ENCODE results near the gene CLN5.
"Not testable (repeated sequence)": the region's sequence is repeated elsewhere in the genome, so short reads cannot be mapped to it uniquely, and the experiment has no call there.

Gene CLN5

DNA sequence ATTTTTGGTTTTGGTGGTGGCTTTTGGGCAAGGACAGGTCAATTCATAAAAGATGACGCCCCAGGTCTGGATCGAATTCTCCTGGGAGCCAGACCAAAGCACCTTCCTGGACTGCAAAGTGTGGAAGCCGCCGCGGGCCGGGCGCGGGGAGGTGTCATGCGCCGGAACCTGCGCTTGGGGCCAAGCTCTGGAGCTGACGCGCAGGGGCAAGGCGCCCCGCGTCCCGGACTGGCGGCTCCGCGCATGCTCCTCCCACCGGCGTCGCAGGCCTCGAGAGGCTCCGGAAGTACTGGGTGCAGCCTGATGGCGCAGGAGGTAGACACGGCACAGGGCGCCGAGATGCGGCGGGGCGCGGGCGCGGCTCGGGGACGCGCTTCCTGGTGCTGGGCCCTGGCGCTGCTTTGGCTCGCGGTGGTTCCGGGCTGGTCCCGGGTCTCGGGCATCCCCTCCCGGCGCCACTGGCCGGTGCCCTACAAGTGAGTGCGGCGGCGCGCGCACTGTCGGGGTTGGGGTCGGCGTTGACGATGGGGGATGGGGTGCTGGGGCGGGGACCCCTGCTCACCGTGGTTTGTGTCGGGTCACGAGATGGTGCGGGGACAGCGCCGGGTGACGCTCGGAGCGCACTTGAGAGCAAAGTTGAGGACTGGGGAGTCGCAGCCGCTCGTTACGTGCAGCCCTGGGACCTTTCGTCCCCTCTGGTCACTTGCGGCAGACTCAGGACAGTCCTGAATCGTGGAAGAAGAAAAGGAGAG lies at the start of gene CLN5:
Gene CLN5 (plus strand): TSS at position 286 of the 752 bp plus-strand sequence. CDS start 18 bp downstream, at position 304.
- peak; percentile 69 for DNase-seq

DNA sequence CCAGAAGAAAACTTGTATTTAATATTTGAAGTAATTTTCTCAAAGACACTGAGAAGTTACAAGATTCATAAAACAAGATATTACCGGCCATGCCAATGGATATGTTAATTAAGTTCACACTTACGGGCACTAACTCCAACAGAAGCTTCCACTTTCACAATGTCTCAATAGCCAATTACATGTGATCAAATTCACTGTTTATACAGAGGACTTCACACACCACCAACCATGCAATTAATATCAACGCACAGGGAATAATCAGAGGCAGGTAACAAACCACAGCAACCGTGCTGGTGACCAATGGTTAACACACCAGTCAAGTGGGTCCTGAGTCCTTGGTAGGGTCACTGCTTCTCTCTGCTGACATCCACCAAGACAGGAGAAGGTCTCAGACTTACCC lies 49.5 kb upstream of the CLN5 start:
- DNase-seq, result no peak

DNA sequence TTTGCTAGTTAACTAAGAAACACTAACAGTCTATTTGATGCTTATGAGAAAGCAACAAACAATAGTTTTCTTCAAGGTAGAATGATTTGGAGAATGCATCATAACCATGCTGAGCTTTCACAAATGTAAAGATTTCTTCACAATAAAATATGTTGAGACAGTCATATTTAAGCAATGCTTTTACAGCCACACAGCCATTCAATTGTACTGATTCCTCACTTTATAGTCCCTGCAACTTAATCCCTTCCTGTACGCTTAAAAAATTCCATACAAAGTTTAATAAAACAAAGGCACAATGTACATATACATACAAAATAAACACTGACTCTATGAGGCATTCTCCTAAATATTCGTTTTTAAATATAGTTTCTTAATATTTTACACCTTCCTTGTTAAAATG lies 48.2 kb upstream of the CLN5 start:
- DNase-seq, result no peak

DNA sequence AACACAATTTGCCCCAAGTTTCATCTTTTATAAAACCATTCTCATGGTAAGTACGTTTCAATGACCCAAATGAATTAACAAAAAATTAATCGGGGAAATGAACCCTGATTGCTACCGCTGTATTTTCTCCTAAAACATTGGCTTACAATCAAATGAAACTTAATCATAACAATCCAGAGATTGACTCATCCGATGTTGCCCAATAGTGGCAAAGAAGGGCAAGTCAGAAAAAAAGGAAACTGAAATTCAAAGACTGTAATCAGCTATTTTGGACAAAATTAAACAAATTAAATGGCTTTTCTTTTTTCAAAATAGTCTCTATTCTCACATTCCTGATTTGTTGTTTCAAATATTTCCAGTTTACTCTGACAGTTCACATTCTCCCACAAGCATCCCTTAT lies 47.4 kb upstream of the CLN5 start:
- no peak for DNase-seq

DNA sequence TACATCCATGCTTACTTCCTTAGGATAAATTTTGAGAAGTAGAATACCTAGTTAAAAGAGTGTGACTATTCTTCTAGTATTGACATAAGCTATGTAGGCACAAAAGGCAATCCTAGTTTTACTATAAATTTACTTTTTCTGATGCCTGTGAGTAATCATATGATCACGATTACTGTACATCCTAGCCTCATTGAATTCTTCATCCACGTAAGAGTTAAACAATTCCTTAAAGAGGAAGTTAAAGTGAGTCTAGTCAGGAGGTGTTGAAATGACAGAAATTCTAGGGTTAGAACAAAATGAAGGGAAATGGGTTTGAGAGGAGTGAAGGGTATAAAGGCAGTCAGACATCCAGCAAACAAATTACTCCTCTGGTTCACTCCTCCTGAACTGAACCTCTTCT lies 43.7 kb upstream of the CLN5 start, which contains the start of gene ACOD1:
Gene ACOD1 (plus strand): TSS at position 363 of the 400 bp plus-strand sequence. CDS start 48 bp downstream, outside the sequence.
- DNase-seq, result no peak

DNA sequence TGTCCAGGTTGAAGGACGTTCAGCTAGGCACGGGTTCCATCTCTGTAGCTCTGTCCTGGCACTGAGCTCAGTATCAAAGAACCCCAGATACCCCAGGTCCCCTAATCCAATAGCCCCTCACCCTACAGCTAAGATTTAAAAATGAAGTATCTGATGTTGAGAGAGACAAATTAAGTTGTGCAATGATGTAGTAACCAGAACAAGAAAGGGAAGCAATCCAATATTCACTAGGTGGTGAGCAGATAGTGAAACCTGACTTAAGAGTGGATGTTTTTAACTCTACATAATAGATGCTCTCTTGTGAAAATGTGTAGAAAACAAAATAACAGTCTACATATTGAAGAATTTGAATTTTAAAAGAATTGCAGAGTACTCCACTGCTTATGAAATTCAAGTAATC lies 41.8 kb upstream of the CLN5 start:
- DNase-seq, result no peak

DNA sequence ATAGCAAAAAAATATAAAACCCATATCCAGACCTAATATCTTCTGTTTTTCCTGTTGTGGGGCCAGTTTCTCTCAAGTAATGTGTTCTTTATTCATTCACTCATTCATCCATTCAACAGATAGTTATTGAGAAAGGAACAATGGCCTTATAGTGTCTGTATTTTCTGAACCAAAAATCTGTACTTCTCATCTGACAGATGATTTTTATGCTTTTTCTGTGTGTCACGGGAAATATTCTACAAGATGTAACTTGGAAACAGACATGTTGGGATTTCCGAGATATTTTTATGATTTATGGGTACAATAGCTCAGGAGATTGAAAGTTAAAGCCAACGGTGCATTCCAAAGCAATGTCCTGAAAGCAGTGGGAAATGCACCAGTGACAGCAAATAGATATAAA lies 37.9 kb upstream of the CLN5 start:
- no peak for DNase-seq

DNA sequence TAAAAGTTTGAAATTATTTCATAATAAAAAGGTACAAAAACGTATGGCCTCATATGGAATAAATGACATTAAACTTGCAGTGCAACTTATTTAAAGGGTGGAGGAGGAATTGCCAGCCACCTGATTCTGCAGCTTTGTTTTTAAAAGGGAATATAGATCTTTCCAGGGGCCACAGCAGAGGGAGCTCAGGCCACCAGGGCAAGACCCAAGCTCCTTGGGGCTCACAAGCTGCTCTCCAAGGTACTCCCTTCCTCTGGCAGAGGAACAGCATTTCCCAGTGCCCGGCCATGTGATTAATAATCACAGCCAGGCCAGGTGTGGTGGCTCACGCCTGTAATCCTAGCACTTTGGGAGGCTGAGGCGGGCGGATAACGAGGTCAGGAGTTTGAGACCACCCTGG lies 37.3 kb upstream of the CLN5 start:
- DNase-seq, result no peak

DNA sequence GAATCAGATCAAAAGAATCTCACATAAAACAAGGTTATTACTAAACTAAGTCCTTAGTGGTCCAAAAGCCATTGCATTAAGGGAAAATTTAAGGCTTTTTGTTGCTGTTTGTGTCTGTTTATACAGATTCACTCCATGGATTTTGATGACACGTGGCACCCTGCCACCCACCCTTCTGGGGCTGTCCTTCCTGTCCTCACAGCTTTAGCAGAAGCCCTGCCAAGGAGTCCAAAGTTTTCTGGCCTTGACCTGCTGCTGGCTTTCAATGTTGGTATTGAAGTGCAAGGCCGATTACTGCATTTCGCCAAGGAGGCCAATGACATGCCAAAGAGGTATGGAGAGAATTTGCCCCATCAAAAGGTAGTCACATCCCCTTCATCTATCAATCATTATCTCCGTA lies 36.7 kb upstream of the CLN5 start:
- no peak for DNase-seq

DNA sequence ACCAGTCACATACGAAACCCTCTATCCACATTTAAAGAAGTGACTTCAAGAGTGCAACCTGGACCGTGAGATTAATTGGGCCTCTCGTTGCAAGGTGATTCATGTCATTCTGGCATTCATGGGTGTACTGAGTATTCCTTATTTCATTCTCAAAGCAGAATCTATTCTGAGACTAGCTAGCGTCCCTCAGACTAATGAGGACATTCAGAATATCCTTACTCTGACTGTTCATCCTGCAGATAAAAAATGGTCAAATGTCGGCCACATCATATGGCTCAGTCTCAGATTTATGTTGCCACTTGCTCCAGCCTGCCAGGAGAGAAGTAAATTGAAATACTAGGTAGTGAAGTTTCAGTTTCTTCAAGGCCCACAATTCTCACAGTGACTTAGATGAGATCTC lies 36.2 kb upstream of the CLN5 start:
- no peak for DNase-seq

DNA sequence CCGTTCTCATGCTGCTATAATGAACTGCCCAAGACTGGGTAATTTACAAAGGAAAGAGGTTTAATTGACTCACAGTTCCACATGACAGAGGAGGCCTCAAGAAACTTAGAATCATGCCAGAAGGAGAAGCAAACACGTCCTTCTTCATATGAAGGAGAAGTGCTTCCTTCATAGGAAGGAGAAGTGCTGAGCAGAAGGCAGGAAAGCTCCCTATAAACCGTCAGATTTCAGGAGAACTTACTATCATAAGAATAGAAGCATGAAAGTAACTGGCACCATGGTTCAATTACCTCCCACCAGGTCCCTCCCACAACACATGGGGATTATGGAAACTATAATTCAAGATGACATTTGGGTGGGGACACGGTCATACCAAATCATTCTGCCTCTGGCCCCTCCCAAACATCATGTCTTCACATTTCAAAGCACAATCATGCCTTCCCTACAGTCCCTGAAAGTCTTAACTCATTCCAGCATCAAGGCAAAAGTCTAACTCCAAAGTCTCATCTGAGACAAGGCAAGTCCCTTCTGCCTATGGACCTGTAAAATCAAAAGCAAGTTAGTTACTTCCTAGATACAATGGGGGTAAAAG lies 32.9 kb upstream of the CLN5 start:
- no peak for DNase-seq

DNA sequence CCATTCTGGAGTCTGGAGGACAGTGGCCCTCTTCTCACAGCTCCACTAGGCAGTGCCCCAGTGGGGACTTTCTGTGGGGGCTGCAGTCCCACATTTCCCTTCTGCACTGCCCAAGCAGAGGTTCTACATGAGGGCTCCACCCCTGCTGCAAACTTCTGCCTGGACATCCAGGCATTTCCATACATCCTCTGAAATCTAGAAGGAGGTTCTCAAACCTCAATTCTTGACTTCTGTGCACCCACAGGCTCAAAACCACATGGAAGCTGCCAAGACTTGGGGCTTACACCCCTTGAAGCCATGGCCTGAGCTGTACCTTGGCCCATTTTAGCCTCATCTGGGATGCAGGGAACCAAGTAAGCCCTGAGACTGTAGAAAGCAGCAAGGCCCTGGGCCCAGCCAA lies 32.1 kb upstream of the CLN5 start:
- DNase-seq, result not testable (repeated sequence)

DNA sequence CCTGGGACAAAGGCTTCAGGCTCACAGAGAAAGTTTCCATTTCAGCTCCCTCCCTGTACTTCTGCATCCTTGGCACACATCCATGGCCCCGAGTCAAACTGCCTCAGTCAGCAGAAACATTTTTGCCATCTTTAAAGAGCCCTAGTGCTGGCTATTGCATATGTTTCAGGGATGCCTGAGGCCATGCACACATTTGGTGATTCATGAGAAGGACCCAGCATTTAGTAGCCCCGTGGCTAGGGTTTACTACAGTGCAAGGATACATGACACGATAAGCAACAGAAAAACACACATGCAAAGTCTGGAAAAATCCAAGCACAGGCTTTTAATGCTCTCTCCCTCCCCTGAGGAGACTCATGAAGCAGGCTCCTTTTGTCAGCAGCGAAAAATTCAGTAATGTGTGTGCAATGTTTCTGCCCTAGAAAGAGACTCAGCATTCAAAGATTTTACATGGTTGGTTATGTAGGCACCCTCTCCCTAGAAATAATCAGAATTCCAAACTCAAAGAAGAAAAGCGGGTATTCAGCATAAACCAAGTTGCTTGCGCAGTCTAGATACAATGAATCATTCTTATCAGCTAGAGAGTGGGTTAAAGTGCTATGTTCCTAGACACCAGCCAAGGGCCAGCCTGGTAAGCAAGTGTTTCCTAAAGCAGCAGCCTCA lies 26.0 kb upstream of the CLN5 start:
- no peak for DNase-seq

DNA sequence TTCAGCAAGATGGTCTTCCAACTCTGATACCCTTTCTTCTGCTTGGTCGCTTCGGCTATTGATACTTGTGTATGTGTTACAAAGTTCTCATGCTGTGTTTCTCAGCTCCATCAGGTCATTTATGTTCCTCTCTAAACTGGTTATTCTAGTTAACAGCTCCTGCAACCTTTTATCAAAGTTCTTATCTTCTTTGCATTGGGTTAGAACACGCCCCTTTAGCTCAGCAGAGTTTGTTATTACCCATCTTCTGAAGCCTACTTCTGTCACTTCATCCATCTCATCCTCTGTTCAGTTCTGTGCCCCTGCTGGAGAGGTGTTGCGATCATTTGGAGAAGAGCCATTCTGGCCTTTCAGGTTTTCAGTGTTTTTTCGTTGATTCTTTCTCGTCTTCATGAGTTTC lies 24.9 kb upstream of the CLN5 start:
- DNase-seq, result no peak

DNA sequence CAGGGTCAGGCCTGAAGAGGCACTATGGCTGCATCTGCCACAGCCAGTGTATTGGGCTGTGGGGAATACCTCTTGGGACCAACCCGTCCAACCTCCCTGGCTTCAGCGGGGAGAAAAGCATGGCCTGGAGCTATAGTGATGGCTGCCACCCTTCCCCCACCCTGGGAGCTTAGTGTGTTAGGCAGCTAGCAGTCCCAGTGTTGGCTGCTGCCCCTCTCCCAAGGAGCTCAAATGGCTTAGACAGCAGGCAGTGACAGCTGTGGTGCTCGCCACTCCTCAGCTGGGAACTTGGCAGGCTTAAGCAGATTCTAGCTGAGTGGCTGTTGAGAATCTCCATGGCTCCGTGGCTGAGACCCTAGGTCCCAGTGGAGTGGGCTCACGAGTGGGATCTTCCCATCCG lies 23.8 kb upstream of the CLN5 start:
- no peak for DNase-seq

DNA sequence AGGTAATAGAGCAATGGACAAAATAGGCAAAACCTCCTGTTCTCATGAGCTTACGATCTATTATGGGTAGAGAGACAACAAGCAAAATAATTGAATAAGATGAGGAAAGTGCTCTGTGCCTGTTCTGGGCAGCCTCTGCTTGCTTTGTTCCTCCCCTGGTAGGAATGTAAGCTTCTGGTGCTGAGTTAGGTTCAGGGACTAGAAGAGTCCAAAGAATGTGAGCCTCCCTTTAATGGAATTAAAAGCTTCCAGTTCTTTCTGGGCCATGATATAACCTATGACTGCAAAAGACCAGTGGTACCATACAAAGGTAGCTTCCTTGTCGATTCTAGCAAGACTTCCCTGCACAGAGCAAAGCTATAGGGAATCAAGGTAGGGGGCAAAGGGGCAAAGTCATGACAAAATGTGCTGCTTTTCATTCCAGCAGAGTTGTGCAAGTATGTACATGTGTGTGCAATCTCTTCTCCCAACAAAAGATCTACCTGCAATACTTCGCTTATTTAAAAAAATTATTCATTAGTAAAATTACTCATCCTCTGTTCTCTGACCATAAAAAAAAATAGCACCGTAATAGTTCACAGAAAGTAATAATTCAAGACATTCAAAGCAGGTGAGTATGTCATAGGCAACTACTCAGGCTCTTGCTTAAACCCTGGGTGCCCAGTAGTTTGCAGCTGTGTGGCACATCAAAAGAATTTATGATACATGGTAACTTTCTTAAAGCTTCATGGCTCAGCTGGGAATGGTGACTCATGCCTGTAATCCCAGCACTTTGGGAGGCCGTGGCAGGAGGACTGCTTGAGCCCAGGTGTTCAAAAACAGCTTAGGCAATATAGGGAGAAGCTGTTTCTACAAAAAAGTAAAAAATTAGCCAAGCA lies 22.2 kb upstream of the CLN5 start:
- DNase-seq, result peak; percentile 3

DNA sequence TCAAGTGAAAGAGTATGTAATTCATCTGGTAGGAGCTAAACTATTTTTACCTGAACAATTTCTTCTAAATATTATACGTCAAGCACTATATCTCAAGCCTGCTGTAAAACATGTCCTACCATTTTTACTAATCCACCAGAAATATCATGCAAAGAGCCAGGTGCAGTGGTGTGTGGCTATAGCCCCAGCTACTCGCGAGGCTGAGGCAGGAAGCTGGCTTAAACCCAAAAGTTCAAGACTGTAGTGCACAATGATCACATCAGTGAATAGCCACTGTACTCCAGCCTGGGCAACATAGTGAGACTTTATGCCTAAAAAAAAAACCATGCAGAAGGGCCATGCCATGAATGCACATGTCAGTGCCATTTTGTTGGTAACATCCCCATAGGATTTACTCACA lies 20.7 kb upstream of the CLN5 start:
- no peak for DNase-seq

DNA sequence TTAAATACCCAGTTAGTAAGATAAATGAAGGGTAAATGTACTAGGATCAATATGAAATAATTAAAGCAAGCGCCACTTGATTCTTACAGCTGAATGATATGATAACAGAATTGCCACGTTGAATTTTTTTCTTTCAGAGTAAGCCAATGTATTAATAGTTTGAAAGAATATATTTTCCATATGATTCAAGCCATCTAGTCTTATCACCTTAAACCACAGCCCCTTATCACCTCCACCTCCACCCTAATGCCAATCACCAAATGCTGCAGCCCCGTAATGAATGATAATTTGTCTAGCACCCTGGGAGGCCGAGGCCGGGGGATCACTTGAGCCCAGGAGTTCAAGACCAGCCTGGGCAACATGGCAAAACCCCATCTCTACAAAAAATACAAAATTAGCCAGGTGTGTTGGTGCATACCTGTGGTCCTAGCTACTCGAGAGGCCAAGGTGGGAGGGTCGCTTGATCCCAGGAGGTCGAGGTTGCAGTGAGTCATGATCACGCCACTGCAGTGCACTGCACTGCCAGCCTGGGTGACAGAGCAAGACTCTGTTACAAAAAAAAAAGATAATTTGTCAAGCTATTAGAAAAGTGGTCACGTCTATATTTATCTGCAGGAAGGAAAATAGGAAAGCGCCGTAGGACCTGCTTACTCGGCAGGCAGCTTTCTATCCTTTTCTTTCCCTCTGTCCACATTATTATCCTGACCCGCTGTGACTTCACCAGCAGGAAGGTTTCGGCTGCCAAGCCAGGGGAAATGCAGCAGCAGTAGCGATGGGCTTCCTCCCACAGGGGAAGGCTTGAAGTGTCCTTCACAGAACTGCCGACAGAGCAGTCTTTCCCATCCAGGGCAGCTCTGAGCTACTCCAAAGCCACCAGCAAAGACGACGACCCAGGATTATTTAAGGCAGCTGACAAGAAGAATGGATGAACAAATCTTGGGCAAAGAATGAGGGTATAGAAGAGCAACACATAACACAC lies 19.7 kb upstream of the CLN5 start:
- no peak for DNase-seq

DNA sequence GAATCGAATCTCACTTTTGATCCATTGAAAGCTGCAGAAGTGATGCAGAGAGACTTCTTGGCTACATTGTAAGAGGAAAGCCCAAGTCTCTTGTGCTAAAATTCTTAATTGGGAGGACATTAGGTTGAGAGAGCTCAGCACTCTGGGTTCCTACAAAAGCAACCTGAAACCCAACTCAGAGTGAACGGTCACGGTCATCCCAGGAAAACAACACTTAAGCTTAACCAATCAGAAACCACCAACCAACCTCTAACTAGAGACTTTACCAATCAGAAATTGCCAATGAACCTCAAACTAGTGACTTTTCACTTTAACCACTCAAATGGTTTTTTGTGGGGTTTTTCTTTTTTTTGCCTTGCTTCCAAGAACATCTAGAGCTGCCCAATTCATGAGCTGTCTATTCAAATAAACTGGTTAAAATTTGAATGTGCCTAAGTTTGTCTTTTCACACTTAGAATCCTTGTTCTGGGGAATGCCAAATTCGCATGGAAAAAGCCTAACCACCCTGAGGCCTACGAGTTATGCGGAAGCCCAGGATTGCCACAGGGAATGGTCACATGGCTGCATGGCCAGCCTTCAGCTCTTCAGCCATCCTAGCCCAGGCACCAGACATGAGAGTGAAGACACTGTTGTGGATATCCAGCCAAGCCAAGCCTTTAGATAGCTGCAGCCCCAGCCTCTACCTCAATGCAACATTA lies 17.8 kb upstream of the CLN5 start:
- DNase-seq, result no peak

DNA sequence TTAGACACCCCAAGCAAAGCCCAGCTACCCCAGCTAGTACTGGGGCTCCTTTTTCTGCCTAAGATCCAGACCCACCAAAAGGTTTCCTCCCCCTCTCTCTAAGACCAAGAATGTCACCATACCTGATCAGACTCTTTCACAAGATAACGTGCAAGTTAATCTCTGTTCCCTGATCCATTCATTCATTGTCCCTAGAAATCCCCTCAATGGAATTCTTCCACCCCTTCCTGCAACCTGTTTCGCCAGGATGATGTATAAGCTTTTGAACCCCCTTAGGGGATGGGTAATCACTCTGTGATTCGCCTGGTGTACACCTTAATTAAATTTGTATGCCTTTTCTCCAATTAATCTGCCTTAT lies 17.3 kb upstream of the CLN5 start:
- DNase-seq, result no peak

DNA sequence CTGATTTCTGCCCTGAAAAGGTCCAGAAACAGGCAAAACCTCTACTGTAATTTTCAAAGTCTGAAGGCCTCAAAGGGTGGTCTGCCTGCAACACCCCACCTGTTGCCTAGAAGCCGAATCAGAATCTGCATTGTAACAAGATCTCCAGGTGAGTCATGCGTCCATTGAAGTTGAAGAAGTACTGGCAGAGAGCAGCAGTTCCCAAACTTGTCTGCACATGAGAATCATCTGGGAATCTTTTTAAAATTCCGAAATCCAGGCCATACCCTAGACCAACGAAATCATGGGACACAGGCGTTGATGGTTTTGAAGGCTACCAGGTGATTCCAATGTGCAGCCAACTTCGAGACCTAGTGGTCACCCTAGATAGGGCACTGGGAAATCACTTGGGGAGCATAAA lies 16.0 kb upstream of the CLN5 start:
- no peak for DNase-seq

Data from NCI-H1436 treated with DMSO at 0.1 percent for 48 hours (cell line).